ENCODE results near the gene HORMAD2. TPM values are rescaled to one million over a fixed set of nuclear protein-coding genes. Genes with fewer than 3 reads are reported as not detected.
"Not testable (repeated sequence)": the region's sequence is repeated elsewhere in the genome, so short reads cannot be mapped to it uniquely, and the experiment has no call there.

Gene HORMAD2
- total RNA-seq, 4 donors from 2014 or later: not detected

GRCh38 chr22:30056015-30056414 lies 24.2 kb upstream of the HORMAD2 start:
- TF ChIP-seq CTCF (IDR thresholded peaks at IDR 0.05) (no peak), EP300 (IDR thresholded peaks at IDR 0.05) (no peak), POLR2A (IDR thresholded peaks at IDR 0.05) (no peak)
- no peaks in the 10 kb centered on the region for H3K4me1 ChIP-seq
- WGBS, 2 donors: 66 to 76% methylated on average over 1 of the region's 1 CpG

DNA sequence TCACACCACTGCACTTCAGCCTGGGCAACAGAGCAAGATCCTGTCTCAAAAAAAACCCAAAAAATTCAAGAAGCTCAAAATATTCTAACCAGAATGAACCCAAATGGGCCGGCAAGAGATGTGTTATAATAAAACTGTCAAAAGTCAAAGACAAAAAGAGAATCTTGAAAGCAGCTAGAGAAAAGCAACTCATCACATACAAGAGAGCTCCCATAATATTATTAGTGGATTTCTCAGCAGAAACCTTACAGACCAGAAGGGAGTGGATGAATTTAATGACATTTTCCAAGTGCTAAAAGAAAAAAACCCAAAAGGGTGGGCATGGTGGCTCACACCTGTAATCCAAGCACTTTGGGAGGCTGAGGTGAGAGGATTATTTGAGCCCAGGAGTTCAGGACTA lies 22.9 kb upstream of the HORMAD2 start:
- H3K4me3 ChIP-seq: no peak overlapping the region
- H3K4me1 ChIP-seq: no peaks in the 10 kb centered on the region
- H3K9me3 ChIP-seq: peaks cover 0 to 16% (median 2%) of the 10 kb centered on the region in 4 donors
- no peaks in the 10 kb centered on the region for H3K36me3 ChIP-seq
- WGBS, 2 donors: 95% methylated on average over 1 of the region's 1 CpG
- no peaks in the 10 kb centered on the region for H3K27me3 ChIP-seq
- H3K27ac ChIP-seq: no peak overlapping the region
- no peak for TF ChIP-seq EP300 (IDR thresholded peaks at IDR 0.05)
- TF ChIP-seq POLR2A (IDR thresholded peaks at IDR 0.05): no peak
- no peak for TF ChIP-seq CTCF (IDR thresholded peaks at IDR 0.05)
- no peak for DNase-seq (ENCODE audit: low spot score in 2 of 2)

More at GRCh38 chr22:30056015-30056414, 24.2 kb upstream of the HORMAD2 start:
- Histone ChIP-seq H3K27ac (no peak overlapping the region), H3K4me3 (no peak overlapping the region), H3K9me3 (peaks cover 0 to 16% (median 2%) of the 10 kb centered on the region in 4 donors), H3K36me3 (no peaks in the 10 kb centered on the region), H3K27me3 (no peaks in the 10 kb centered on the region)
- no peak for DNase-seq (ENCODE audit: low spot score in 2 of 2)

DNA sequence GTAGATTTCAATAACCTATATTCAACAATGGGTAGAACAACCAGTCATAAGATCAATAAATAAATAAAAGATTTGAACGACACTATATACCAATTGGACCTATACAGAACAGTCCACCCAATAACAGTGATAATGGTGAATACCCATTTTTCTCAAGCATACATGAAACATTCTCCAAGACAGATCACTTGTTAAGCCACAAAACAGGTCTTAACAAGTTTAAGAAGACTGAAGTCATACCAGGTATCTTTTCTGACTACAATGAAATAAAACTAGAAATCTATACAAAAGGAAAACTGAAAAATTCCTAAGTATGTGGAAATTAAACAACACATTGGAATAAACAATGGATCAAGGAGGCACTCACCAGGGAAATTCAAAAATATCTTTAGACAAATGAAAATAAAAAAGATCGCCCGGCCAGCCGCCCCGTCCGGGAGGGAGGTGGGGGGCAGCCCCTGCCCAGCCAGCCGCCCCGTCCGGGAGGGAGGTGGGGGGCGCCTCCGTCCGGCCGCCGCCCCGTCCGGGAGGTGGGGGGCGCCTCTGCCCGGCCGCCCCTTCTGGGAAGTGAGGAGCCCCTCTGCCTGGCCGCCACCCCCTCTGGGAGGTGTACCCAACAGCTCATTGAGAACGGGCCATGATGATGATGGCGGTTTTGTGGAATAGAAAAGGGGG lies 20.8 kb upstream of the HORMAD2 start:
- peaks cover 0 to 34% (median 2%) of the 10 kb centered on the region in 4 donors for H3K9me3 ChIP-seq
- H3K4me1 ChIP-seq; H3K27ac ChIP-seq; H3K4me3 ChIP-seq; H3K36me3 ChIP-seq; DNase-seq (ENCODE audit: low spot score in 2 of 2); H3K27me3 ChIP-seq: not testable (repeated sequence)
- 84 to 96% methylated on average over 20 of the region's 22 CpGs for WGBS, 2 donors

DNA sequence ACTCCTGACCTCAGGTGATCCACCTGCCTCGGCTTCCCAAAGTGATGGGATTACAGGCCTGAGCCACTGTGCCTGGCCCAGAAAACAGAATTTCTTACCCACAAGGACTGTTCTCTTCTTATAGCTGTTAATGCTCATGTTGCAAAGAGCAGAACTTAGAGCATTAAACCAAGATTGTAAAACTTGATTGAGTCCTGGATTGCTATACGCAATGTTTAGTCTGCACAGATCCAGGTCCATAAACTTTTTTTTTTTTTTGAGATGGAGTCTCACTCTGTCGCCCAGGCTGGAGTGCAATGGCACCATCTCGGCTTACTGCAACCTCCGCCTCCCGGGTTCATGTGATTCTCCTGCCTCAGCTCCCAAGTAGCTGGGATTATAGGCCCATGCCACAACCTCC lies 19.2 kb upstream of the HORMAD2 start:
- not testable (repeated sequence) for H3K36me3 ChIP-seq; H3K4me3 ChIP-seq; DNase-seq (ENCODE audit: low spot score in 2 of 2); H3K27ac ChIP-seq; H3K27me3 ChIP-seq; H3K4me1 ChIP-seq
- WGBS, 2 donors: 92 to 95% methylated on average over 6 of the region's 6 CpGs
- H3K9me3 ChIP-seq: peaks cover 0 to 49% (median 2%) of the 10 kb centered on the region in 4 donors

DNA sequence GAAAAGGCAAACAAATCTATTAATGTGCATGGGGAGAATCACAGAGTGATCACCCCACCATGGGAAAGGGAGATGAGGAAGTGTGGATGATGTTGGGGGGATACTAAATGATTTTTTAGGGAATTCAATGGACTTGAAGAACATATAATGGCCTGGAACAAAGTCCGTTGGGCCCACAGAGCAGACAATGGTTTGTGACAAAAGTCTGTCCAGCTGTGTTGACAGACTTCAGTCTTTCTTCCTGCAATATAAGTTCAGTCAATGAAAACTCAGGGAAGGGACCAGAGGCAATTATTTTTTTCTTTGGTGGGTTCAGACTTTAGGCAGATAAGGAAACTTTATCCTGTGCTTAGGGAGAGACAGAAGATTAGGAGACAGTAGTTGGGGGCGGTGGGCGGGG lies 18.0 kb upstream of the HORMAD2 start:
- TF ChIP-seq EP300 (IDR thresholded peaks at IDR 0.05): no peak
- TF ChIP-seq CTCF (IDR thresholded peaks at IDR 0.05): no peak
- no peak for TF ChIP-seq POLR2A (IDR thresholded peaks at IDR 0.05)
- Histone ChIP-seq H3K27ac (no peak overlapping the region), H3K9me3 (peaks cover 0 to 49% (median 2%) of the 10 kb centered on the region in 4 donors), H3K36me3 (no peaks in the 10 kb centered on the region), H3K4me1 (no peaks in the 10 kb centered on the region), H3K4me3 (no peak overlapping the region), H3K27me3 (no peaks in the 10 kb centered on the region)
- 72 to 87% methylated on average over 3 of the region's 3 CpGs for WGBS, 2 donors
- DNase-seq (ENCODE audit: low spot score in 2 of 2): no peak

GRCh38 chr22:30062950-30063349 lies 17.3 kb upstream of the HORMAD2 start:
- DNase-seq (ENCODE audit: low spot score in 2 of 2): no peak
- H3K4me3 ChIP-seq: no peak overlapping the region
- H3K27ac ChIP-seq: no peak overlapping the region
- H3K27me3 ChIP-seq: no peaks in the 10 kb centered on the region
- peaks cover 0 to 42% (median 2%) of the 10 kb centered on the region in 4 donors for H3K9me3 ChIP-seq
- TF ChIP-seq EP300 (IDR thresholded peaks at IDR 0.05) (no peak), CTCF (IDR thresholded peaks at IDR 0.05) (no peak), POLR2A (IDR thresholded peaks at IDR 0.05) (no peak)
- WGBS, 2 donors: 96 to 98% methylated on average over 1 of the region's 1 CpG
- H3K36me3 ChIP-seq: no peaks in the 10 kb centered on the region
- H3K4me1 ChIP-seq: no peaks in the 10 kb centered on the region

All from tibial nerve (tissue), 4 donors.